PC-9 (cell line): ENCODE results near the gene HS6ST1. TPM values are rescaled to one million over a fixed set of nuclear protein-coding genes. Genes with fewer than 3 reads are reported as not detected.

Source experiments
- BruUV-seq: library from RNA; stranded (reverse); fragments of 400-500 nt; replicated peaks from 2 replicates; lab custom pipeline; 2021; lab: Mats Ljungman, UMichigan
- CTCF ChIA-PET: fragments of 300-600 bp; sonication (Branson Sonifier 250); formaldehyde crosslinking; loops from one replicate; lab custom pipeline; 2022; ENCODE audit warnings: antibody characterized with exemption; lab: Charles Lee
- POLR2A ChIA-PET: fragments of 300-600 bp; sonication (Branson Sonifier 250); formaldehyde crosslinking; loops from one replicate; lab custom pipeline; 2022; ENCODE audit warnings: antibody characterized with exemption; ENCODE audit not compliant: unreplicated experiment; lab: Charles Lee
- DNase-seq, 2 experiments: peaks; one replicate each; pipeline versions ENCODE4 v3.0.0 to v3.0.0-alpha.2; 2015 to 2022; ENCODE audit warnings: mixed read lengths in 1 of 2
- H2AFZ ChIP-seq: fragments of 200-600 bp; sonication (generic); 2 replicates; pipeline ENCODE4 v1.8.1; 2017; ENCODE audit warnings: antibody characterized with exemption
- H3F3A ChIP-seq: fragments of 200-600 bp; sonication (generic); 2 replicates; pipeline ENCODE4 v1.8.1; 2017; ENCODE audit warnings: antibody characterized with exemption, mild to moderate bottlenecking, low read depth; ENCODE audit not compliant: insufficient read depth
- H3K27ac ChIP-seq: fragments of 200-600 bp; sonication (generic); 2 replicates; pipeline ENCODE4 v1.6.1; 2016; ENCODE audit warnings: mixed run types
- H3K27me3 ChIP-seq: fragments of 200-600 bp; sonication (generic); 2 replicates; pipeline ENCODE4 v1.6.1; 2016; ENCODE audit warnings: low read depth, mixed run types; ENCODE audit not compliant: insufficient read depth
- H3K36me3 ChIP-seq: fragments of 200-600 bp; sonication (generic); 2 replicates; pipeline ENCODE4 v1.6.1; 2016; ENCODE audit warnings: low read depth, mixed run types
- H3K4me1 ChIP-seq: fragments of 200-600 bp; sonication (generic); replicated peaks from 2 replicates; pipeline ENCODE4 v1.6.1; 2016; ENCODE audit warnings: mixed run types; ENCODE audit not compliant: insufficient read depth
- H3K4me2 ChIP-seq: fragments of 200-600 bp; sonication (generic); 2 replicates; pipeline ENCODE4 v1.6.1; 2017; ENCODE audit warnings: mixed run types
- H3K4me3 ChIP-seq: fragments of 200-600 bp; sonication (generic); 2 replicates; pipeline ENCODE4 v1.6.1; 2016; ENCODE audit warnings: mixed run types
- H3K79me2 ChIP-seq: fragments of 200-600 bp; sonication (generic); 2 replicates; pipeline ENCODE4 v1.6.1; 2017; ENCODE audit warnings: low read depth, mixed run types
- H3K9me2 ChIP-seq: fragments of 200-600 bp; sonication (generic); 2 replicates; pipeline ENCODE4 v1.8.1; 2017; ENCODE audit warnings: mild to moderate bottlenecking; ENCODE audit not compliant: insufficient read depth
- H3K9me3 ChIP-seq: fragments of 200-600 bp; sonication (generic); 2 replicates; pipeline ENCODE4 v1.8.1; 2016; ENCODE audit warnings: low read depth; ENCODE audit not compliant: insufficient read depth
- H4K20me1 ChIP-seq: fragments of 200-600 bp; sonication (generic); 2 replicates; pipeline ENCODE4 v1.8.1; 2017; ENCODE audit not compliant: insufficient read depth
- EZH2 ChIP-seq: fragments of 200-600 bp; sonication (generic); IDR thresholded peaks from 2 replicates; pipeline ENCODE4 v1.8.0; 2017; ENCODE audit warnings: antibody characterized with exemption, low read depth
- intact Hi-C: fragments of 100-400 bp; cut with micrococcal nuclease; formaldehyde crosslinking; loops from one replicate; pipeline ENCODE4 v1.10.0; 2022; ENCODE audit not compliant: unreplicated experiment
- total RNA-seq: library from RNA; stranded (reverse); gene quantifications from 2 replicates; pipeline ENCODE4 v1.2.3, GENCODE V29; 2021
- TF ChIP-seq, protein P1 (sequence below): fragments of 200-600 bp; sonication (generic); conservative IDR thresholded peaks from 2 replicates; pipeline ENCODE4 v1.6.1; 2017; ENCODE audit warnings: mixed run types, antibody characterized with exemption, mild to moderate bottlenecking, moderate library complexity

The HS6ST1 gene
- total RNA-seq, 1 experiment from 2014 or later = 20.2 TPM

DNA sequence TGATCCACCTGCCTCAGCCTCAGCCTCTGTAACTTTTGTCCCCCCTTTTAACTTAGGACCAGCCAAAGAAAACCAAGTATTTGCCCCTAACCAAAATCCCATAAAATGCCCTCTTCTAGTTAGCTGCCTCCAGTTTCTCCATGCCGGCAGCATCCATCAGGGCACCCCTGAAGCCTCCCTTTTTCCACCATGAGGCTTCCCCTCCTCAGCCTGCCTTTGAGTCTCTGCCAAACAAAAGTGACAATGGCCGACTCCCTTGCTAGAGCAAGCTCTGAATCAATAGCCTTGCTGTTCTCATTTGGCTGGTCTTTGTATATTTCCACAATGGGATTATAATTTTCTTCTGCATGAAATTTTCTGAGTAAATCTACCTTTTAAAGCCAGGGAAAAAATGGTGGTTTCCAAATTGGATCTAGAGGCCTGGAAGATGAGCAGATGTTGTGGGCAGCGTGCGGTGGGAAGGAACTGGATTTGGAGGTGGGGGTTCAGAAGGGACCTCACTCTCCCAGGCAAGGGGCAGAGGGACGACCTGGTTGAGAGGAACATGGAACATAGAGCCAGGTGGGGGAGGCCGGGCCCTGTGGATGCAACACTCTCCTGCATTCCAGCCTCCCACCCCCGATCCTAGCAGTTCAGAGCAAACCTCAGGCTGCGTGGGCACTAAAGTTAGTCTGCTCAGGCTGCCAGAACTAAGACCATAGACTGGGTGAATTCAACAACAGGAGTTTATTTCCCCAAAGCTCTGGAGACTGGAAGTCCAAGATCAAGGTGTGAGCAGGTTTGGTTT is 80.6 kb downstream of the HS6ST1 start:
- H3K36me3 ChIP-seq = no peaks in the 10 kb centered on the region
- no TSS peak for BruUV-seq
- no peaks in the 10 kb centered on the region; the same call in 1 of the 2 replicates for H3F3A ChIP-seq
- no peaks in the 10 kb centered on the region for H3K79me2 ChIP-seq
- no peaks in the 10 kb centered on the region for H3K4me1 ChIP-seq
- no peaks in the 10 kb centered on the region for H3K9me2 ChIP-seq
- no peak for TF ChIP-seq EZH2
- TF ChIP-seq, protein P1, sequence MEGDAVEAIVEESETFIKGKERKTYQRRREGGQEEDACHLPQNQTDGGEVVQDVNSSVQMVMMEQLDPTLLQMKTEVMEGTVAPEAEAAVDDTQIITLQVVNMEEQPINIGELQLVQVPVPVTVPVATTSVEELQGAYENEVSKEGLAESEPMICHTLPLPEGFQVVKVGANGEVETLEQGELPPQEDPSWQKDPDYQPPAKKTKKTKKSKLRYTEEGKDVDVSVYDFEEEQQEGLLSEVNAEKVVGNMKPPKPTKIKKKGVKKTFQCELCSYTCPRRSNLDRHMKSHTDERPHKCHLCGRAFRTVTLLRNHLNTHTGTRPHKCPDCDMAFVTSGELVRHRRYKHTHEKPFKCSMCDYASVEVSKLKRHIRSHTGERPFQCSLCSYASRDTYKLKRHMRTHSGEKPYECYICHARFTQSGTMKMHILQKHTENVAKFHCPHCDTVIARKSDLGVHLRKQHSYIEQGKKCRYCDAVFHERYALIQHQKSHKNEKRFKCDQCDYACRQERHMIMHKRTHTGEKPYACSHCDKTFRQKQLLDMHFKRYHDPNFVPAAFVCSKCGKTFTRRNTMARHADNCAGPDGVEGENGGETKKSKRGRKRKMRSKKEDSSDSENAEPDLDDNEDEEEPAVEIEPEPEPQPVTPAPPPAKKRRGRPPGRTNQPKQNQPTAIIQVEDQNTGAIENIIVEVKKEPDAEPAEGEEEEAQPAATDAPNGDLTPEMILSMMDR = no peak
- H4K20me1 ChIP-seq = no peaks in the 10 kb centered on the region
- POLR2A ChIA-PET = no interaction called here
- H3K9me3 ChIP-seq = no peaks in the 10 kb centered on the region
- H3K4me3 ChIP-seq = no peak overlapping the region
- intact Hi-C loops = no loop called here
- DNase-seq = no peak
- H3K27me3 ChIP-seq = no peaks in the 10 kb centered on the region
- H3K4me2 ChIP-seq = no peak overlapping the region
- CTCF ChIA-PET = interaction anchor here (0.5 kb wide), 1 partner anchor 45 kb away, joined by 3 read pairs; no protein-coding TSS in a partner anchor
- H2AFZ ChIP-seq = no peak overlapping the region
- no peak overlapping the region for H3K27ac ChIP-seq

DNA sequence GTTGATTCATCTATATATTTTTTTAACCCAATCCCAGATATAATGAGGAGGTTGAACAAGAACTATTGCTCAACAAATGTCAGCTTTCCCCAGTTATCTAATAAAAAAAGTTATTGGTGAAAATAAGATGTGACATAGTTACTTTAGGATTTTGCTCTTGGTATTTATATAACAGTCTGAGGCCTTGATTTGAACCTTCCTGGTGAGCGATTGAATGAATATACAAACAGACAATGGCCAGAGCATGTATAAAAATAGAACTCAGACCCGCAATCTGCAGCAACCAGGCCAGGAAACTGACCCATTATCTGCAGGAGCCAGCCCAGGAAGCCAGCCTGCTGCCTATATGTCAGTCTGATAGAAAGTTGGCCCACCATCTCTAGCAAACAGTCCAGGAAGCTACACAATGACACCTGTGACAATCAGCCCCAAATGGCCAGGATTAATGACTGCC is 81.6 kb downstream of the HS6ST1 start:
- H2AFZ ChIP-seq = no peak overlapping the region
- CTCF ChIA-PET = interaction anchor here (0.5 kb wide), 1 partner anchor 44 kb away, joined by 3 read pairs; no protein-coding TSS in a partner anchor
- BruUV-seq = no TSS peak
- intact Hi-C loops = no loop called here
- no peak for TF ChIP-seq EZH2
- TF ChIP-seq, protein P1 = no peak
- H4K20me1 ChIP-seq = no peaks in the 10 kb centered on the region
- no peak overlapping the region for H3K4me3 ChIP-seq
- no peak overlapping the region for H3K4me2 ChIP-seq
- no peaks in the 10 kb centered on the region for H3K9me2 ChIP-seq
- DNase-seq = no peak
- no peaks in the 10 kb centered on the region for H3K4me1 ChIP-seq
- no peaks in the 10 kb centered on the region for H3K27me3 ChIP-seq
- no peaks in the 10 kb centered on the region for H3K79me2 ChIP-seq
- no peaks in the 10 kb centered on the region for H3K36me3 ChIP-seq
- no peaks in the 10 kb centered on the region; the same call in 1 of the 2 replicates for H3F3A ChIP-seq
- no peaks in the 10 kb centered on the region for H3K9me3 ChIP-seq
- H3K27ac ChIP-seq = no peak overlapping the region
- POLR2A ChIA-PET = interaction anchor here (0.5 to 0.6 kb wide), 2 partner anchors 43 to 361 kb away, joined by 3 to 5 read pairs; no protein-coding TSS in a partner anchor

DNA sequence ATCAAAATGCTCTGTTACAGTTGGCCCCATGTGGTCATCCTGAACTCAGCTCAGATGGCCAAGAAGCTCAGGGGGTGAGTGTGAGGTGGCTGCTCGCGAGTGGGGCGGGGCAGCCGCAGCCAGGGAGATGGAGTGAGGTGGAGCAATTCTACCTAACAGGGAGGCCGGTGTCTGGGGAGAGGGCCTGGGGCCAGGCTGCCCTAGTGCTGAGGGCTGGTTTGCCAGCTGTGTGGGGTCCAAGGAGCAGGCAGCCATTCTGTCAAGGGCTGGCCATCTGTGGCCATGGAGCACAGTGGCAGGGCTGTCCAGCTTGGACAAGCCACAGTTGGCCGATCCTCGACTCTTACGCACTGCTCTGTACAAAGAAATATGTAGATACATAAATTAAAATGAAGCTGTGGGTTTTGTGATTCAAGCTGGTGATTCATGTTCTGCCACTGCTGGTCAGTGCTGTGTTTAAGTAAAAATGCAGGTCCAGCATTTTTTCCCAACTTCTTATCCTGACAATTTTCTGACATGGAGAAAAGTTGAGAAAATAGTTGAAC is 82.1 kb downstream of the HS6ST1 start:
- ChIA-PET POLR2A (interaction anchor here (0.5 to 0.6 kb wide), 3 partner anchors 43 to 360 kb away, joined by 3 to 5 read pairs (median 3); no protein-coding TSS in a partner anchor), CTCF (no interaction called here)
- BruUV-seq = no TSS peak
- Histone ChIP-seq H4K20me1 (no peaks in the 10 kb centered on the region), H3K36me3 (no peaks in the 10 kb centered on the region), H3K4me2 (no peak overlapping the region), H3K9me3 (no peaks in the 10 kb centered on the region), H3K27ac (no peak overlapping the region), H3K4me1 (no peaks in the 10 kb centered on the region), H2AFZ (no peak overlapping the region), H3K9me2 (no peaks in the 10 kb centered on the region), H3F3A (no peaks in the 10 kb centered on the region; the same call in 1 of the 2 replicates), H3K4me3 (no peak overlapping the region), H3K79me2 (no peaks in the 10 kb centered on the region), H3K27me3 (no peaks in the 10 kb centered on the region)
- intact Hi-C loops = no loop called here
- TF ChIP-seq EZH2 = no peak
- TF ChIP-seq, protein P1 = no peak
- DNase-seq = no peak
